H7 (cell line): ENCODE measurements around the gene CTSA. TPM values are rescaled to one million over a fixed set of nuclear protein-coding genes. Genes with fewer than 3 reads are reported as not detected.

Experiments
- DNase-seq: peaks from one replicate; pipeline ENCODE4 v3.0.0; 2012
- H3K27me3 ChIP-seq: 2 replicates; pipeline ENCODE4 v1.6.0; 2011; ENCODE audit warnings: mild to moderate bottlenecking, low read length; ENCODE audit not compliant: control insufficient read depth, insufficient read depth
- H3K36me3 ChIP-seq: replicated peaks from 2 replicates; pipeline ENCODE4 v1.5.1; 2011; ENCODE audit warnings: low read length; ENCODE audit not compliant: control insufficient read depth, insufficient read depth
- H3K4me3 ChIP-seq: 2 replicates; pipeline ENCODE4 v1.5.1; 2011; ENCODE audit warnings: low read depth, mild to moderate bottlenecking, control low read depth, low read length, moderate library complexity; ENCODE audit not compliant: insufficient read depth
- total RNA-seq: library from RNA; depleted of rRNA; stranded (reverse); fragments of >200 nt; shearing (Covaris generic); gene quantifications from 2 replicates; pipeline ENCODE4 v1.2.3, GENCODE V29; 2014

The CTSA gene
- total RNA-seq, 1 experiment from 2014 or later: 41.8 TPM

GRCh38 chr20:45910670-45911485 is 19.7 kb downstream of the CTSA start:
- DNase-seq: peak; percentile 99
- H3K27me3 ChIP-seq: peaks cover 2% of the 10 kb centered on the region; the same call in 1 of the 2 replicates
- H3K36me3 ChIP-seq: peaks cover 16% of the 10 kb centered on the region
- peak overlapping the region; percentile 77 for H3K4me3 ChIP-seq

GRCh38 chr20:45911486-45912343 is 20.6 kb downstream of the CTSA start, which contains the start of gene PLTP:
TSS of gene PLTP (minus strand) at chr20:45912155. CDS start at chr20:45911452, 703 bp downstream.
- DNase-seq: peak; percentile 93
- Histone ChIP-seq H3K4me3 (peak within 1 kb of the TSS; percentile 77), H3K36me3 (peaks cover 14% of the 10 kb centered on the region), H3K27me3 (peaks cover 2% of the 10 kb centered on the region; the same call in 1 of the 2 replicates)

DNA sequence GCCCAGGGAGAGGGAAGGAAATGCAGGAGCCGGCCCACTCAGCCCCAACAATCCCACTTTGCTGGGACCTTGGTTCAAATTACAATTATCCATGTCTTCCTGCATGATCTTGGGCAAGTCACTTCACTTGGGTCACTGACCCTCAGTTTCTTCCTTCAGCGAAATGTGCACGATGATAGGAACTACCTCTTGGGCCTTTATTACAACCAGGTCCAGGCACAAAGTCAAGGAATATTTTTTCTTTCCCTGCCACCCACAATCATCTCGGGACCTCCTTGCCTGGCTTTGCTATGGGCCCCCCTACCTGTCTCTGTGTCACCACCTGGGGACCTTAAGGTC is 21.2 kb downstream of the CTSA start:
- Histone ChIP-seq H3K36me3 (peaks cover 12% of the 10 kb centered on the region), H3K27me3 (peaks cover 2% of the 10 kb centered on the region; the same call in 1 of the 2 replicates), H3K4me3 (peak overlapping the region; percentile 77)
- peak; percentile 41 for DNase-seq

DNA sequence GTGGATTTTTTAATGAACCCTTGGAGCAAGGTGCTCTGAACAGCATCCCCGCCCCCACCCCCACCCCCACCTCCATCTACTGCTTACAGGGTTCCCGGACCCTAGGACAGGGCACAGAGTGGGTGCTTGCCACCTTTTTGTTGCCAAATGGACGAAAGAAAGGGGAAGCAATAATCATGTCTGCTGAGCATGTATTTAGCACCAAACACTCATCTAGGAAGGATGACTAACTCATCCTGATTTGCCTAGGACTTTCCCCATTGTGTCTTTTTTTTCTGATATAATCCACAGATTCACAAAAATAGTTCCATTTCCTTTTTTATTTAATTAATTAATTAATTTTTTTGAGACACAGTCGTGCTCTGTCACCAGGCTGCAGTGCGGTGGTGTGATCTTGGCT is 22.0 kb downstream of the CTSA start:
- peaks cover 2% of the 10 kb centered on the region; the same call in 1 of the 2 replicates for H3K27me3 ChIP-seq
- DNase-seq: no peak
- no peak overlapping the region for H3K4me3 ChIP-seq
- peaks cover 9% of the 10 kb centered on the region for H3K36me3 ChIP-seq

DNA sequence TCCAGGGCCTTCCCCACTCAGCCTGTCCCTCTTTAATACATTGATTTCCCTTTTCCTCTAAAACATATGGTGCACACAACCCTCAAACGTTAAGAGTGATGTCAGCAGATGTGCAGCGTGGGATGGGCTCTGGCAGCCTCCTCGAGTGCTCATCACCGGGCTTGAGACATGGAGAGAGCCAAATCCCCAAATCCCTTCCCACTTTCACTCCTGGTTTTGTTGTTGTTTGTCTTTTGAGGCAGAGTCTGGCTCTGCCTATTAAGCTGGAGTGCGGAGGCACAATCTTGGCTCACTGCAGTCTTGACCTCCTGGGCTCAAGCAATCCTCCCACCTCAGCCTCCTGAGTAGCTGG is 26.6 kb downstream of the CTSA start:
- no peak overlapping the region for H3K4me3 ChIP-seq
- no peaks in the 10 kb centered on the region for H3K27me3 ChIP-seq
- H3K36me3 ChIP-seq: no peaks in the 10 kb centered on the region
- no peak for DNase-seq

GRCh38 chr20:45918182-45918737 is 27.1 kb downstream of the CTSA start:
- no peak for DNase-seq
- H3K27me3 ChIP-seq: no peaks in the 10 kb centered on the region
- no peak overlapping the region for H3K4me3 ChIP-seq
- H3K36me3 ChIP-seq: no peaks in the 10 kb centered on the region

- H3K36me3 ChIP-seq: no peaks in the 10 kb centered on the region
- no peaks in the 10 kb centered on the region for H3K27me3 ChIP-seq
- DNase-seq: no peak
- H3K4me3 ChIP-seq: no peak overlapping the region
These were observed 27.8 kb downstream of the CTSA start for GRCh38 chr20:45918779-45919537.

DNA sequence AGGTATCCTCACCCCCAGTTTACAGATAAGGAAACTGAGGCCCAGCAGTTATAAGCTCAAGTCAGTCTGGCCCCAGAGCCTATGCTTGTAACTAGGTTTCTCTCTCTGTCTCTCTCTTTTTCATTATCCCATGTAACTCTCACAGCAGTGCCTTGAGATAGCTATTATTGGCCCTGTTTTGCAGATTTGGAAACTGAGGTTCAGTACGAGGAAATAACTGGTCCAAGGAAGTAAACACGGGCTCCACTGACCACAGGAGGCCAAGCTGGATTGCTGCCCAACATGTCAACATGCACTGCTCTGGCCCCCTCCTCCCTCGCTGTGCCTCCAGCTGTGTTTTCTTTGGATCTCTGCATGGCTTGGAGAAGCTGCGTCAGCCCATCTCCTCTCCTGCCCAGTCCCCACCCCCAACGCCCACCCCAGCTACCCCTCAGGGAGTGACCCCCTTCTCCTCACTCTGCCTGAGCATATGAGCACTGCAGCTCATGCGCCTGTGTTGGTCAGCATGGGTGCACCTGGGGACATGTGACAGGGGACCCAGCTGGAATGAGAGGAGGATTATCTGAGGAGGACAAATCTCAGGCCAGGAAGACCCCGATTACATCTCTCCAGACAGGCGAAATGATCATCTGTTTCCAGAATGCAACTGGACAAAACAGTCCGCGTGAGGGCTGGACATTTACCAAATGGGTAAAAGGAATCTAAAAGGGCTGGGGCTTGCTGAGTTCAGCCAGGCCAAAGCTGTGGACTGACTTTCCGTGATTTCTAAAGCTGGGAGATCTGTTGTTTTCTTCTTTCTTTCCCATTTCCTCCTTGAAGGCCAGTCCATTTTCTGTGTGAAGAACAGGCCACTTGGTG is 28.6 kb downstream of the CTSA start:
- H3K36me3 ChIP-seq: no peaks in the 10 kb centered on the region
- no peak overlapping the region for H3K4me3 ChIP-seq
- no peak for DNase-seq
- no peaks in the 10 kb centered on the region for H3K27me3 ChIP-seq

- no peaks in the 10 kb centered on the region for H3K36me3 ChIP-seq
- H3K4me3 ChIP-seq: no peak overlapping the region
- no peaks in the 10 kb centered on the region for H3K27me3 ChIP-seq
- no peak for DNase-seq
These were observed 29.6 kb downstream of the CTSA start for GRCh38 chr20:45920462-45921336.

- H3K36me3 ChIP-seq: no peaks in the 10 kb centered on the region
- H3K4me3 ChIP-seq: no peak overlapping the region
- H3K27me3 ChIP-seq: no peaks in the 10 kb centered on the region
- DNase-seq: no peak
These were observed 30.4 kb downstream of the CTSA start for GRCh38 chr20:45921337-45922189.

GRCh38 chr20:45924391-45925261 is 33.5 kb downstream of the CTSA start:
- no peaks in the 10 kb centered on the region for H3K36me3 ChIP-seq
- H3K27me3 ChIP-seq: no peaks in the 10 kb centered on the region
- DNase-seq: no peak
- H3K4me3 ChIP-seq: no peak overlapping the region
